Neuronal stem cell (in vitro differentiated cells): Measurements from ENCODE around the gene SRRM1. TPM values are rescaled to one million over a fixed set of nuclear protein-coding genes. Genes with fewer than 3 reads are reported as not detected.

Experiments
- DNase-seq: peaks from one replicate; pipeline ENCODE4 v3.0.0-alpha.2; 2013; ENCODE audit warnings: low spot score
- H2AFZ ChIP-seq: one replicate; pipeline ENCODE4 v1.6.1; 2013; ENCODE audit warnings: mild to moderate bottlenecking, low read length, inconsistent platforms
- H2AK5ac ChIP-seq: 2 replicates; pipeline ENCODE4 v1.6.1; 2013; ENCODE audit warnings: low read depth, mild to moderate bottlenecking, inconsistent platforms, low read length, moderate library complexity, mixed read lengths
- H2BK120ac ChIP-seq: 2 replicates; pipeline ENCODE4 v1.6.1; 2013; ENCODE audit warnings: low read depth, mild to moderate bottlenecking, inconsistent platforms, low read length, moderate library complexity, mixed read lengths
- H2BK12ac ChIP-seq: one replicate; pipeline ENCODE4 v1.6.1; 2013; ENCODE audit warnings: low read length, inconsistent platforms
- H2BK15ac ChIP-seq: 2 replicates; pipeline ENCODE4 v1.6.1; 2013; ENCODE audit warnings: mild to moderate bottlenecking, low read length, inconsistent platforms, mixed read lengths
- H2BK5ac ChIP-seq: one replicate; pipeline ENCODE4 v1.6.1; 2013; ENCODE audit warnings: inconsistent platforms, mild to moderate bottlenecking, low read length, moderate library complexity
- H3K14ac ChIP-seq: one replicate; pipeline ENCODE4 v1.6.1; 2013; ENCODE audit warnings: low read length, inconsistent platforms
- H3K18ac ChIP-seq: 2 replicates; pipeline ENCODE4 v1.6.1; 2013; ENCODE audit warnings: low read length, inconsistent platforms
- H3K23ac ChIP-seq: 2 replicates; pipeline ENCODE4 v1.6.1; 2013; ENCODE audit warnings: low read depth, mild to moderate bottlenecking, mixed read lengths, low read length, inconsistent platforms; ENCODE audit not compliant: poor library complexity
- H3K27ac ChIP-seq: replicated peaks from 3 replicates; pipeline ENCODE4 v1.5.1; 2013; ENCODE audit warnings: low read length, inconsistent platforms
- H3K27me3 ChIP-seq, 3 experiments: 2 replicates each; pipeline ENCODE4 v1.6.1; 2013; ENCODE audit warnings: low read length in 3 of 3, mild to moderate bottlenecking in 2 of 3, inconsistent platforms in 1 of 3, low read depth in 1 of 3, mixed read lengths in 1 of 3, moderate library complexity in 1 of 3; ENCODE audit not compliant: control insufficient read depth in 3 of 3, insufficient read depth in 3 of 3
- H3K36me3 ChIP-seq, 2 donors: replicated peaks in 1 of 2; 2 replicates each; pipeline ENCODE4 v1.6.1; 2013; ENCODE audit warnings: low read length in 2 of 2; ENCODE audit not compliant: control insufficient read depth in 2 of 2, insufficient read depth in 2 of 2
- H3K4ac ChIP-seq: 2 replicates; pipeline ENCODE4 v1.6.1; 2013; ENCODE audit warnings: inconsistent platforms, mild to moderate bottlenecking, low read length, moderate library complexity
- H3K4me1 ChIP-seq, 2 donors: 1 replicate in 1 of 2; 2 replicates in 1 of 2; pipeline ENCODE4 v1.6.1; 2013; ENCODE audit warnings: low read length in 2 of 2, low read depth in 1 of 2; ENCODE audit not compliant: control insufficient read depth in 2 of 2, insufficient read depth in 1 of 2
- H3K4me2 ChIP-seq: one replicate; pipeline ENCODE4 v1.6.1; 2013; ENCODE audit warnings: mild to moderate bottlenecking, low read length, inconsistent platforms; ENCODE audit not compliant: insufficient read depth, poor library complexity, severe bottlenecking
- H3K4me3 ChIP-seq, 2 donors: 2 replicates each; pipeline ENCODE4 v1.5.1; 2013; ENCODE audit warnings: low read length in 2 of 2, mild to moderate bottlenecking in 2 of 2, inconsistent platforms in 1 of 2, moderate library complexity in 1 of 2
- H3K79me1 ChIP-seq: one replicate; pipeline ENCODE4 v1.6.1; 2013; ENCODE audit warnings: low read depth, mild to moderate bottlenecking, inconsistent platforms, low read length, moderate library complexity
- H3K9ac ChIP-seq: one replicate; pipeline ENCODE4 v1.6.1; 2013; ENCODE audit warnings: mild to moderate bottlenecking, low read depth, low read length, inconsistent platforms; ENCODE audit not compliant: poor library complexity
- H3K9me3 ChIP-seq, 2 donors: replicated peaks in 1 of 2; 2 replicates each; pipeline versions ENCODE3 to v1.6.1; 2013; ENCODE audit warnings: low read length in 2 of 2, mild to moderate bottlenecking in 2 of 2, inconsistent platforms in 1 of 2, low read depth in 1 of 2, mixed read lengths in 1 of 2, moderate library complexity in 1 of 2; ENCODE audit not compliant: control insufficient read depth in 2 of 2, insufficient read depth in 1 of 2
- H4K8ac ChIP-seq: one replicate; pipeline ENCODE4 v1.6.1; 2013; ENCODE audit warnings: low read depth, mild to moderate bottlenecking, inconsistent platforms, low read length, moderate library complexity
- H4K91ac ChIP-seq: one replicate; pipeline ENCODE4 v1.6.1; 2013; ENCODE audit warnings: low read length, low read depth, mild to moderate bottlenecking, inconsistent platforms; ENCODE audit not compliant: poor library complexity
- WGBS, 2 donors: extraction: QIAGEN DNeasy Blood & Tissue Kit; methylation state at CpG; one replicate each; pipeline ENCODE4 v1.1.7; 2013; ENCODE audit warnings: missing lambda C conversion rate in 2 of 2, mixed read lengths in 1 of 2; ENCODE audit not compliant: insufficient read length in 2 of 2, insufficient replicate concordance in 1 of 2; ENCODE audit errors: extremely low coverage in 2 of 2; 5-methylcytosine and 5-hydroxymethylcytosine counted together
- polyA plus RNA-seq, 2 experiments: library from polyadenylated mRNA; stranded (reverse); fragments of 200-250 nt; gene quantifications; one replicate each; pipeline ENCODE4 v1.2.3, GENCODE V29; 2013

Gene SRRM1, protein sequence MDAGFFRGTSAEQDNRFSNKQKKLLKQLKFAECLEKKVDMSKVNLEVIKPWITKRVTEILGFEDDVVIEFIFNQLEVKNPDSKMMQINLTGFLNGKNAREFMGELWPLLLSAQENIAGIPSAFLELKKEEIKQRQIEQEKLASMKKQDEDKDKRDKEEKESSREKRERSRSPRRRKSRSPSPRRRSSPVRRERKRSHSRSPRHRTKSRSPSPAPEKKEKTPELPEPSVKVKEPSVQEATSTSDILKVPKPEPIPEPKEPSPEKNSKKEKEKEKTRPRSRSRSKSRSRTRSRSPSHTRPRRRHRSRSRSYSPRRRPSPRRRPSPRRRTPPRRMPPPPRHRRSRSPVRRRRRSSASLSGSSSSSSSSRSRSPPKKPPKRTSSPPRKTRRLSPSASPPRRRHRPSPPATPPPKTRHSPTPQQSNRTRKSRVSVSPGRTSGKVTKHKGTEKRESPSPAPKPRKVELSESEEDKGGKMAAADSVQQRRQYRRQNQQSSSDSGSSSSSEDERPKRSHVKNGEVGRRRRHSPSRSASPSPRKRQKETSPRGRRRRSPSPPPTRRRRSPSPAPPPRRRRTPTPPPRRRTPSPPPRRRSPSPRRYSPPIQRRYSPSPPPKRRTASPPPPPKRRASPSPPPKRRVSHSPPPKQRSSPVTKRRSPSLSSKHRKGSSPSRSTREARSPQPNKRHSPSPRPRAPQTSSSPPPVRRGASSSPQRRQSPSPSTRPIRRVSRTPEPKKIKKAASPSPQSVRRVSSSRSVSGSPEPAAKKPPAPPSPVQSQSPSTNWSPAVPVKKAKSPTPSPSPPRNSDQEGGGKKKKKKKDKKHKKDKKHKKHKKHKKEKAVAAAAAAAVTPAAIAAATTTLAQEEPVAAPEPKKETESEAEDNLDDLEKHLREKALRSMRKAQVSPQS
- polyA plus RNA-seq (2013, experiment 1 of 2): 388 TPM
- 405 TPM for polyA plus RNA-seq (2013, experiment 2 of 2)

DNA sequence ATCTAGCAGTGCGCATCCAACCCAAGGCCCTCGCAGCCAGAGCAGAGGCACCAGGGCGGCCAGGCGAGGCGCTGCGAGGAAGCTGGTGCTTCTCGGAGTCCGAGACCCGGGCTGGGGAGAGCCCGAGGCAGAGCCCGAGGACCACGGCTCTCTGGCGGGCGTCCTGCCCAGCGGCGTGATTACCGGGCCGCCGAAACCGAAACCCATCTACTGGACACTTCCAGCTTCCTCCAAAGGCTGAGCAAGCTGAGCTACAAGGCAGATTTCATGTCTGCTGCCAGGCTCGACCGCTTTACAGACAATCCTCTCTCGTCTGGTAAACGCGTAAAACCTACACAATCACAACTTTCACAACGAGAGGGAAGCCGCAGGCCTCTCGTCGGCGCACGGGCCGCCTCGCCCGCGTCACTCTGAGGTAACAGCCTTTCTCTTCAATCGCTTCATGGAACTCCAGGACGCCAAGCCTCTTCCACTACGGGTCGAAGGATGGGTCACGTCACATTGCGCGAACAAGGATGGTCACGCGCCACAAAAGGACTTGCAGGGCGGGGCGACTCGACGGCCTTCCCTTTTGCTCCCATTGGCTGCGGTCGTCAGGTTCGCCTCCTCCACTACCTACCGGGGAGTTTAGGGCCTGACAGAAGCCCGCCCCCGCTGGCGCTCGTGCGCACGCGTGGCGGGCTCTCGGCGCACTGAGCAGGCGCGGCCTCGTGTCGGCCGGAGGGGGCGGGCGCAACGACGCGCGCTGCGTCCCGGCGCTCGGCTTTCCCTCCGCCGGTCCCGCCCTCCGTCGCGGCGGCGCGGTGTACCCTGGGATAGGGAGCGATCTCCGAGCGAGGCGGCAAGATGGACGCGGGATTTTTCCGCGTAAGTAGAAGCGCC is at the start of gene SRRM1:
TSS of gene SRRM1 (plus strand) at position 822 of the 882 bp plus-strand sequence. CDS start at position 847, 25 bp downstream.
- Histone ChIP-seq H2BK12ac (no peak within 1 kb of the TSS), H3K14ac (peak within 1 kb of the TSS; percentile 84), H3K79me1 (peaks cover 2% of the 10 kb centered on the region), H3K9ac (peak within 1 kb of the TSS; percentile 99), H4K91ac (no peak within 1 kb of the TSS), H3K4me3 (peak within 1 kb of the TSS; percentile 93 to 94), H3K36me3 (peaks cover 4 to 32% of the 10 kb centered on the region in 2 donors), H3K4me2 (peak within 1 kb of the TSS; percentile 77), H2AFZ (peak within 1 kb of the TSS; percentile 94), H3K27ac (peak within 1 kb of the TSS; percentile 98), H3K18ac (peak within 1 kb of the TSS; percentile 97), H4K8ac (no peak within 1 kb of the TSS), H3K23ac (peak within 1 kb of the TSS; percentile 9), H2BK120ac (peak within 1 kb of the TSS; percentile 77), H2BK15ac (peak within 1 kb of the TSS; percentile 73), H3K9me3 (no peaks in the 10 kb centered on the region), H2AK5ac (peak within 1 kb of the TSS; percentile 81), H3K4ac (no peak within 1 kb of the TSS), H2BK5ac (peak within 1 kb of the TSS; percentile 95), H3K27me3 (peaks cover 0 to 2% (median 0%) of the 10 kb centered on the region in 3 experiments), H3K4me1 (peaks cover 5% of the 10 kb centered on the region in 2 donors)
- no CpG with 5 or more reads among the region's 95 CpGs for WGBS, 2 donors
- peak; percentile 99 for DNase-seq

DNA sequence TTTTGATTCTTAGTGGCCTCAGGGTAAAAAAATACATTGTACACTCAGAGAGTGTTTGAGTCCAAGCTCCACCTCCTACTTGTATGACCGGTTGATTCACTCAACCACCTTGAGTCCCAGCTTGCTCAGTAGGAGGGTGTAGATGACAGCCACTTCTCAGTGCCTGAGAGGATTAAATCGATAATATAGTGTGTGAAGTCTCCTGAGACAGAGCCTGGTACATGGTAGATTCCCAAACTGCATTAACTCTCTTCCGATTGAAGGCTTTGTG is 48.8 kb upstream of the SRRM1 start:
- Histone ChIP-seq H3K23ac (no peak overlapping the region), H3K4me2 (no peak overlapping the region), H2AFZ (no peak overlapping the region), H3K4me1 (no peaks in the 10 kb centered on the region), H4K8ac (no peak overlapping the region), H3K36me3 (no peaks in the 10 kb centered on the region), H3K79me1 (no peaks in the 10 kb centered on the region), H3K9me3 (no peaks in the 10 kb centered on the region), H2BK120ac (no peak overlapping the region), H2BK12ac (no peak overlapping the region), H2AK5ac (no peak overlapping the region), H3K14ac (no peak overlapping the region), H3K27me3 (peaks cover 0 to 6% (median 0%) of the 10 kb centered on the region in 3 experiments), H4K91ac (no peak overlapping the region), H2BK15ac (no peak overlapping the region), H3K18ac (no peak overlapping the region), H3K4ac (no peak overlapping the region), H2BK5ac (no peak overlapping the region), H3K9ac (no peak overlapping the region), H3K27ac (no peak overlapping the region), H3K4me3 (no peak overlapping the region)
- DNase-seq: no peak
- WGBS, 2 donors: no CpG with 5 or more reads among the region's 3 CpGs

DNA sequence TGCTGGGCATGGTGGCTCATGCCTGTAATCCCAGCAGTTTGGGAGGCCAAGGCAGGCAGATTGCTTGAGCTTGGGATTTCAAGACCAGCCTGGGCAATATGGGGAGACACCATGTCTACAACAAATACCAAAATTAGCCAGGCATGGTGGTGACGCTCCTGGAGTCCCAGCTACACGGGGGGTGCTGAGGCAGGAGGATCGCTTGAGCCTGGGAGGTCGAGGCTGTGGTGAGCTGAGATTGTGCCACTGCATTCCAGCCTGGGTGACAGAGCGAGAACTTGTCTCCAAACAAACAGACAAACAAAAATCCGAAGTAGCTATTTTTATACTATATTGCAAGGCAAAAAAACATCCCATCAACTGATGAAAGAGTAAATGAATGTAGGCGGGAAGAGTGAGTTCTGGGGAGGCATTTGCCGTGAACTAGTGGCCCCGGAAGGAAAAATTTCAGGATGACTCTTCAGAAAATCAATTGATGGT is 46.7 kb upstream of the SRRM1 start:
- H2BK15ac ChIP-seq: no peak overlapping the region
- no peak overlapping the region for H2AK5ac ChIP-seq
- no peak overlapping the region for H3K14ac ChIP-seq
- no peak overlapping the region for H3K4me2 ChIP-seq
- H3K4me3 ChIP-seq: no peak overlapping the region
- no peak overlapping the region for H3K18ac ChIP-seq
- H3K4ac ChIP-seq: no peak overlapping the region
- no peak for DNase-seq
- H3K4me1 ChIP-seq: no peaks in the 10 kb centered on the region
- no peak overlapping the region for H3K23ac ChIP-seq
- H2BK120ac ChIP-seq: no peak overlapping the region
- no peaks in the 10 kb centered on the region for H3K36me3 ChIP-seq
- H3K9me3 ChIP-seq: no peaks in the 10 kb centered on the region
- H3K79me1 ChIP-seq: no peaks in the 10 kb centered on the region
- no peak overlapping the region for H2BK12ac ChIP-seq
- H2BK5ac ChIP-seq: no peak overlapping the region
- no peak overlapping the region for H2AFZ ChIP-seq
- no peaks in the 10 kb centered on the region for H3K27me3 ChIP-seq
- H3K27ac ChIP-seq: no peak overlapping the region
- no CpG with 5 or more reads among the region's 9 CpGs for WGBS, 2 donors
- H4K8ac ChIP-seq: no peak overlapping the region
- no peak overlapping the region for H3K9ac ChIP-seq
- H4K91ac ChIP-seq: no peak overlapping the region
